GM19455 (cell line): ENCODE results near the gene CTNND2.

Source experiments
- ATAC-seq: cut with Tn5 transposase; IDR thresholded peaks from one replicate; pipeline ENCODE4 v1.9.1; 2021; ENCODE audit not compliant: unreplicated experiment

The CTNND2 gene

GRCh38 chr5:10964806-10965205 is 939.4 kb downstream of the CTNND2 start:
- no peak for ATAC-seq

GRCh38 chr5:10958728-10959127 is 945.5 kb downstream of the CTNND2 start:
- no peak for ATAC-seq

GRCh38 chr5:10949856-10950630 is 954.2 kb downstream of the CTNND2 start:
- ATAC-seq, result no peak

GRCh38 chr5:10946050-10946449 is 958.2 kb downstream of the CTNND2 start:
- ATAC-seq, result no peak

- ATAC-seq, result no peak
Observed at GRCh38 chr5:10941900-10942299, 962.3 kb downstream of the CTNND2 start.

- no peak for ATAC-seq
Observed at GRCh38 chr5:10936081-10936855, 968.0 kb downstream of the CTNND2 start.

- ATAC-seq, result no peak
Observed at GRCh38 chr5:10935536-10935935, 968.7 kb downstream of the CTNND2 start.

- no peak for ATAC-seq
Observed at GRCh38 chr5:10934783-10935355, 969.4 kb downstream of the CTNND2 start.

GRCh38 chr5:10933121-10933520 is 971.1 kb downstream of the CTNND2 start:
- no peak for ATAC-seq

- no peak for ATAC-seq
Observed at GRCh38 chr5:10932426-10932825, 971.8 kb downstream of the CTNND2 start.

GRCh38 chr5:10927608-10928007 is 976.6 kb downstream of the CTNND2 start:
- ATAC-seq, result no peak

GRCh38 chr5:10923310-10923709 is 980.9 kb downstream of the CTNND2 start:
- ATAC-seq, result no peak
